NCI-H1694 (cell line): ENCODE results near the gene IL20RA.
"Not testable (repeated sequence)": the region's sequence is repeated elsewhere in the genome, so short reads cannot be mapped to it uniquely, and the experiment has no call there.

Experiments
- DNase-seq: peaks from one replicate; lab custom pipeline; 2025; lab: John Stamatoyannopoulos, UW

The IL20RA gene

DNA sequence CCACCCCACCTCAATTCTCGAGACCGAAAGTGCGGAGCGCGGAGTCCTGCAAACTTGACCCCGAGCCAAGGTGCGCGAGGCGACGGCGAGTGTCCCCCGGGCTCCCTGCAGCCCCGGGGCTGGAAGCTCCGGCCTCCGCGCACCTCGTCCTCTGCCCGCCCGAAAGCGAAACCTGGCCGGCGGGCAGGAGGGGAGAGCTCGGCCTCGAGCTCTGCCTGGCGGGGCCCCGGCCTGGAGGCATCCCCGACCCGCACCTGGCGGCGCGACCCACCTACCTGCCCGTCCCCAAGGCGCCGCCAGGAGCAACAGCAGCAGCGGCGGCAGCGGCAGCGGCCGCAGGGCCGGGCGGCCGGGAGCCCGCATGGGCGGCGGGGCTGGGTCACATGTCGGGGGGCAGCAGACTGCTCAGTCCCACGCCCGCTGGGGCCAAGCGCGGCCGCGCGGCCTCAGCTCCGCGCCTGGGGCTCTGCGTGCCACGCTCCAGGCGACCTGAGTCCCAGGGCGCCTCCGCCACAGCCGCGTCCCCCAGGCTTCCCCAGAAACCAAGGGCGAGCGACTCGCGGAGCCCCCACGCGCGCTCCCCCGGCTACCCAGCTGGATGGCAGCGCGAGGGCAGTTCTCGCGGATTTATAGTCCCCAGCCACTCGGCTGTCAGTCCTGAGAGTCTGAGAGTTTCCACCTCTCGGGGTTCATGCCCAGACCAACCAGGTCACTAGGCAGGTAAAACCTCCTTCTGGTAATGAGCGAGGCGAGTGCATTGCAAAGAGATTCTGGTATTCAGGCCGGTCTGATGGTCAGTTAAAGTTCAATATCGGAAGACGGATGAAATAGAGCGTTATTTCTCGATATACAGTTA is at the start of gene IL20RA:
Gene IL20RA, minus strand, starts transcription at position 600 of the 856 bp plus-strand sequence. Its CDS starts 237 bp downstream, at position 363.
- DNase-seq: no peak

- no peak for DNase-seq
These were observed 48.7 kb upstream of the IL20RA start for GRCh38 chr6:137093183-137094069.

- DNase-seq: no peak
These were observed 47.3 kb upstream of the IL20RA start for GRCh38 chr6:137092018-137092417.

DNA sequence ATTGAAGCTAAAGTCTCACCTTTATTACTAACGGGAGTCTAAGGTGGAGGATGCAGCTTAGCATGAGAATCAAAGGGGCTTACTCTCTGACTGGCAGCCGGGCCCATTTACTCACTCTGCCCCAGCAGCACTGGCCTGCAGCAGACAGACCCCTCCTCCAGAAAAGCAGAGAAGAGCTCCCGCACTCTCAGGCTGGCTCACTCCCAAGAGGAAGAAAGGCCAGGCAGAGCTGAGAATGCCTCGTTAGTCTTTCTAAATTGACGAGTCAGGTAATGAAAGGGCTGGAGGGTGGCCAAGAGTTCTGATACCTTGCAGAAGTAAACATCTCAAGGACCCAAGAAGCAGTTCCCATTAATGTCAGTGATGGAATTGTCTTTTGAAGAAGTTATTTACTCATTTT is 44.5 kb upstream of the IL20RA start:
- no peak for DNase-seq

- no peak for DNase-seq
These were observed 43.1 kb upstream of the IL20RA start for GRCh38 chr6:137087902-137088301.

DNA sequence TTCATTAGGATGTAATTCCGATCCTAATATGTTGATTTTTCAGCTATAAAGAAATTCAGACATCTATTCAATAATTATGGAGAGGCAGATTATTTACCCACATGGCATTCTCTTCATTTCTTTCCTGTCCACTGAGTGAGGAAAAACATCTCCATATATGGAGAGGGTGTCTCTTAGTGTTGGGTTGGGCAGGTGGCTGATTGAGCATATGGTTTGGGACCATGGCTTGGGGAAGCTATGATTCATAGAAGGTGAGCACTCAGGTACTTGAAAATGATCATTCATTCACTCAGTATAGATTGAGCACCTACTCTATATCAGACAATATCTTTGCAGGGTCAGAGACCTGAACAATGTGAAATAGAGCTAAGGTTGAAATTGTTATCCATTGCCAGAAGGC is 41.3 kb upstream of the IL20RA start:
- DNase-seq: no peak

GRCh38 chr6:137084865-137085617 is 40.3 kb upstream of the IL20RA start:
- DNase-seq: no peak

DNA sequence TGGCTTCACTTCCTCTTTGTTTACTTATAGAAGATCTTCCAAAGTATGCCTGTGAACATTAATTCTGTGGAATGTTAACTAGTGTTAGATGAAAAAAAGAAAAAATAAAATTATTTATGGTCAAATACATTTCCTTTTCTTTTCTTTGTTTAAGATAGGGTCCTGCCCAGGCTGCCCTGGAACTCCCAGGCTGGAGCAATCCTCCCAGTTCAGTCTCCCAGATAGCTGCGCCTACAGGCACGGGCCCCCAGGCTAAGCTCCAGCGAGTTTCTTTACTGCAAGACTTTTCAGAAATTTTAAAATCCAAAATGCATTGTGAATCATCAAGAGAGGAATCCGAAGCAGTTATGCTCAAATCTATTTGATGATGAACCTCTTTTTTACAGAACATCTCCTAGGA is 39.3 kb upstream of the IL20RA start:
- no peak for DNase-seq

- DNase-seq: no peak
These were observed 37.2 kb upstream of the IL20RA start for GRCh38 chr6:137081997-137082396.

- DNase-seq: no peak
These were observed 35.9 kb upstream of the IL20RA start for GRCh38 chr6:137080711-137081110.

- peak; percentile 59 for DNase-seq
These were observed 31.7 kb upstream of the IL20RA start for GRCh38 chr6:137076277-137077068.

DNA sequence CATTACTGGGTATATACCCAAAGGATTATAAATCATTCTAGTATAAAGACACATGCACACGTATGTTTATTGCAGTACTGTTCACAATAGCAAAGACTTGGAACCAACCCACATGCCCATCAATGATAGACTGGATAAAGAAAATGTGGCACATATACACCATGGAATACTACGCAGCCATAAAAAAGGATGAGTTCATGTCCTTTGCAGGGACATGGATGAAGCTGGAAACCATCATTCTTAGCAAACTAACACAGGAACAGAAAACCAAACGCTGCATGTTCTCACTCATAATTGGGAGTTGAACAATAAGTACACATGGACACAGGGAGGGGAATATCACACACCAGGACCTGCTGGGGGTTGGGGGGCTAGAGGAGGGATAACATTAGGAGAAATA is 31.0 kb upstream of the IL20RA start:
- DNase-seq: not testable (repeated sequence)

DNA sequence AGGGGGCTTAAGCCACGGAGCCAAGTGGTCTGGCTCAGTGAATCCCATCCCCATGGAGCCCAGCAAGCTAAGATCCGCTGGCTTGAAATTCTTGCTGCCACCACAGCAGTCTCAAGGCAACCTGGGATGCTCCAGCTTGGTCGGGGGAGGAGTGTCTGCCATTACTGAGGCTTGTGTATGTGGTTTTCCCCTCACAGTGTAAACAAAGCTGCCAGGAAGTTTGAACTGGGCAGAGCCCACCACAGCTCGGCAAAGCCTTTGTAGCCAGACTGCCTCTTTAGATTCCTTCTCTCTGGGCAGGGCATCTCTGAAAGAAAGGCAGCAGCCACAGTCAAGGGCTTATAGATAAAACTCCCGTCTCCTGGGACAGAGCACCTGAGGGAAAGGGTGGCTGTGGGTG is 25.5 kb upstream of the IL20RA start:
- DNase-seq: no peak

GRCh38 chr6:137067399-137067798 is 22.6 kb upstream of the IL20RA start:
- no peak for DNase-seq

- no peak for DNase-seq
These were observed 13.3 kb upstream of the IL20RA start for GRCh38 chr6:137058037-137058436.

DNA sequence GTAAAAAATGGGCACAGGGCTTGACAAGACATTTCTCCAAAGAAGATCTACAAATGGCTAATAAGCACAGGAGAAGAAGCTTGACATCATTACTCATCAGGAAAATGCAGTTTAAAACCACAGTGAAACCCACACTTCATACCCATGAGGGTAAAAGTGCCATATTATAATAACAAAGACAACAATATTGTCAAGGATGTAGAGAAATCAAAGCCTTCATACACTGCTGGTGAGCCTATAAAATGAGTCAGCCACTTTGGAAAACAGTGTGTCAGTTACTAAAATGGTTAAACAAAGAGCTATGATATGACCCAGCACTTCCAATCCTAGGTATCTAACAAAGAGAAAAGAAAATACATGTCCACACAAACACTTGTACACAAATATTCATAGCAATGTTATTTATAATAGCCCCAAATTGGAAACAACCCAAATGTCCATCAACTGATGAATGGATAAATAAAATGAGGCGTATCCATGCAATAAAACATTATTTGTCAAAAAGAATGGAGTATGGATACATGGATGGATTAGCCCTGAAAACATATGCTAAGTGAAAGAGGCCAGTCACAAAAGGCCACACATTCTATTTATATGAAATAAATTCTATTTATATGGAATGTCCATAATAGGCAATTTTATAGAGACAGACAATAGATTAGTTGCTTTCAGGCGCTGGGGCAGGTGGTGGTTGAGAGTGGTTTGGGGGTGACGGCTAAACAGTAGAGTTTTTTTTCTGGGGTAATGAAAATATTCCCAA is 11.5 kb upstream of the IL20RA start:
- DNase-seq: no peak

DNA sequence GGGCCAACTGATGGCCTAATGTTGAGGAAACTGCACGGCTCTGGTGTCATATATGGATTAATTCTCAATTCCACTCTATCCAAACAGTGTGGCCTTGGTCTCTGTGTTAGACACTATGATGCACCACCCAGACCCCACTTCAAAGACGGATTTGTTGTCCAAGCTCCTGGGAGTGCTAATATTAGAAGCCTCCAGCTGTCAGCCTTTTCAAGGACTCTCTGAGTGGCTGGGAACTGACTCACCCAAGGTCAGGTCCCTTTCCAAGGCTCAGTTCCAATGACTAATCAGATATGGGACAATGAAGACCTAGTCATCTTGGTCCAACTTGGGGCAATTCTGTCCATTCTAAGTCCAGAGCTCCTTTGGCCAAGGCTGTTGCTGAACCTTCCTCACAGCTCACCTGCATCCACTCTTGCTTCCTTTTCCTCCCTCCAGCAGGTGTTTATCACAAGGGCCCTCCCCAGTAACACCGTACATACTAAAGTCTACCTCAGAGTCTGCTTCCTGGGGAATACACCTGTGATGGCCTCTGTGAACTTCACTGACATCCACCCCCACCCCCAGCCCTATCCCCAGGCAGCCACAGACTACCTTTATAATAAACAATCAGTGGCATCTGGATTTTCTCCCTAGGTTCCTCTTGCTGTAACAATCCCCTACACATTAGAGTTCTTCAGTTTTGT is 7.2 kb upstream of the IL20RA start:
- DNase-seq: no peak

- DNase-seq: no peak
These were observed 4.3 kb upstream of the IL20RA start for GRCh38 chr6:137049095-137049494.

GRCh38 chr6:137046871-137047412 is 2.2 kb upstream of the IL20RA start:
- DNase-seq: no peak
